Pulmonary artery endothelial cell (primary cell): ENCODE data around the gene PLAAT2. TPM values are rescaled to one million over a fixed set of nuclear protein-coding genes. Genes with fewer than 3 reads are reported as not detected.
"Not testable (repeated sequence)": the region's sequence is repeated elsewhere in the genome, so short reads cannot be mapped to it uniquely, and the experiment has no call there.

Experiments used
- DNase-seq: peaks from one replicate; pipeline ENCODE4 v3.0.0-alpha.2; 2011; ENCODE audit warnings: low read depth, low spot score
- total RNA-seq: library from RNA; depleted of rRNA; stranded (reverse); fragments of >200 nt; gene quantifications from 2 replicates; pipeline ENCODE4 v1.2.3, GENCODE V29; 2014

Gene PLAAT2
- not detected in 2 replicates for total RNA-seq

DNA sequence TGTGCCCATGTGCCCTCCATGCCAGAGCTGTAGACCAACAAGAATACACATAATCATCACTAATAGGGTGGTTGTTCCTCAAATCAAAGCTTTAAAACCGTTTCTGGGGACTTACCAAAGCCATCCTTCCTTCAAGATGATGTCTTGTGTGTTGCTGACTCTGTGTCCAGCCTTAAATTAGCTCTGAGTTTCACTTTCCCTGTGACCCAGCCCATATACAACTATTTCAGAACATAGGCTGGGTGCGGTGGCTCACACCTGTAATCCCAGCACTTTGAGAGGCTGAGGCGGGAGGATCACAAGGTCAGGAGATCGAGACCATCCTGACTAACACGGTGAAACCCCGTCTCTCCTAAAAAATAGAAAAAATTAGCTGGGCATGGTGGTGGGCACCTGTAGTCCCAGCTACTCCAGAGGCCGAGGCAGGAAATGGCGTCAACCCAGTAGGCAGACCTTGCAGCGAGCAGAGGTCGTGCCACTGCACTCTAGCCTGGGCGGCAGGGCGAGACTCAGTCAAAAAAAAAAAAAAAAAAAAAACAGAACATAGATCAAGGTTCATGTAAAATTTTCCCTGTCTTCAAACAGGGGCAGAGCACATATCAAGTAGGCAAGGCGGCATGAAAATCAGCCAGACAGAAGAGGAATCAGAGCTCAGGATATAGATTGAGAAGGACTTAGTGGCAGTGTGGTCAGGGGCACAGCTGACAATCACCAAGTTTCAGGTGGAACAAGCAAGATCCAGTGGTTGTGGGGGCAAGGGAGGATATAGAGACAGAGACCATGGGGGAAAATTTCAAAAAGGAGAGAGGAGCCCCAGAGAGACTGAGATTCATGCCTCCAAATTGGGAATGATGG lies at the start of gene PLAAT2:
Gene PLAAT2 (minus strand): TSS at position 179 of the 855 bp plus-strand sequence. CDS start 55 bp downstream, at position 124.
- DNase-seq: no peak

DNA sequence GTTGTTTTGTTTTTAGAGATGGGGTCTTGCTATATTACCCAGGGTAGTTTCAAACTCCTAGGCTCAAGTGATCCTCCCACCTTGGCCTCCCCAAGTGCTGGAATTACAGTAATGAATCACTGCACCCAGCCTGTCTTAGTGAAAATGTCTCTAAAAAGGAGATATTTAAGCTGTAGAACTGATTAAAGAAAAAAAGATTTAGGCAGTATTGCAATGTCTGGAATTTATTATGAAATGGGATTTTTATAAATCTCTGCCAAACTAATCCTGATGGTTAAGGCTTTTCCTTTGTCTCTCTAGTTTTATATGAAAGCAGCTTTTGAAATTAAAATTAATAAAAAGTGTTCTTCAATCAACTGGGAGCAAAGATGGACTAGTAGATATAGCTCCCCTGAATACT lies 49.0 kb upstream of the PLAAT2 start:
- DNase-seq: no peak

DNA sequence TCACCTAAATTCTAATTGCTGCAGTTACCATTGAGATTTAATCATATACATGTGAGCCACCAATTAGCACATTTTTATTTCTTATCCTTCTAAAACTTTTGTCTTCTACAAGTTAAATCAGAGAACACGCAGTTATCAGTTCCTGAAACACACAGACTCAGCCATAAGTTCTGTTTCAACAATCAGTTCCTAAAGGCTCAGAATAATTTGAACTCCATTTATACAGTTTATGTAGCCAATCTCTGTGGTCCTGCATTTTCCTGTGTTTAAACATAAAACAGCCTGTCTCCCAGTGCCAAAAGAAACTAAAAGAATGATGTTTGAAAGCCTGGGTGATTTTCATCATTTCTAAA lies 48.2 kb upstream of the PLAAT2 start:
- DNase-seq: no peak

DNA sequence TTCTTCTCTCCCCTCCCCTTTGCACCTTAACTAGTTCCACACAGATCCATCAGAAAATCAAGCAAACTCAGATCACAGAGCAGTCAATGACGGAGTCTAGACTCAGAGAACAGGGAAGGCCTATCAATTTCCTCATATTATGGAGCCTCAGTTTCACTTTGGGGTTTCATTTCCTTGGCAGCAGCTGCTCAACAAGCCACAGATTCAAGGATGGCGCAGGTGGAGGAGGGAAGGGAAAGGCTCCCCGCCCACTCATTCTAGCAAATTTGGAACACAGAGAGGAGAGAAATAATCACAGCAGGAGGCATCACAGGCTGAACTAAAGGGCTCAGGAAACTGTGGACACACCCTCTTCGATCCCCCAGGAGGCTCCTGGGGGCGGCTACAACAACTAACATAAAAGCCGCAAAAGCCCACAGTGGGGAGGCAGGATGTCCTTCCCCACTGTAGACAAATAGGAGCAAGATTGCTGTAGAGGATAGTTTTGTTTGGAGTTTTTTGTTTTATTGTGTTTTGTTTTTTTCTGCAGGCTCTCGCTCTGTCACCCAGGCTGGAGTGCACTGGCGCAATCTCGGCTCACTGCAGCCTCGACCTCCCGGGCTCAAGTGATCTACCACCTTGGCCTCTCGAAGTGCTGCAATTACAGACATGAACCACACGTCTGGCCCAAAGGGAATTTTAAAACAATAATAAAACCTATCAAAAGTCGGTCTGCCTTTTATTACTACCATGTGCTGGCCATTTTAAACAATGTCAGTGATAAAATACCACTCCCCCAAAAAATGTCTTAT lies 47.6 kb upstream of the PLAAT2 start:
- no peak for DNase-seq

DNA sequence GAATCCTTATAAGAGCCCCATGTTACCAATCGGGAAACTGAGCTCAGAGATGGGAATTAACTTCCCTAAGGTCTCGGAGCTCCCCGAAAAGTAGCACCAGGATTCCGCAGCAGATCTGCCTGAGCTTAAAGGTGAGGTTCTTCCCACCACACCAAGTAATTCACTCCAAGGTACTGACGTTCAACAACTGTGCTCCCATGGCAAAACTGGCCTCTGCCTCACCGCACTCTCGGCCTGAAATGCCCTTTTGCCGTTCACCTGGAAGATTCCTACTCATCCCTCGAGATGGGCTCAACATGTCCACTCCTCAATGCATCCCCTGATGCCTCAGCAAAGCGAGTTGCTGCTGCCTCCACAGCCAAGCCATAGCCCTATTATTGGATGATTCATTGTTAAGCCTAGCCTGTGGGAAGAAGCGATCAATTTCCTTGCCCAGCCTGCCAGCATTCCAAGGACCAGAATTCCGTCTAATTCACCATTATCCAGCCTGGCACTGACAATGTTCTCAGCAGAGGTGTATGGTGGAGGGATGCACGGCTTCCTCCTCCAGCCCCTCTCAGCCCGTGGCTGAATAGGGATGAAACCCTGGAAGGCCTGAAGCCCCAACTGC lies 46.9 kb upstream of the PLAAT2 start:
- no peak for DNase-seq

DNA sequence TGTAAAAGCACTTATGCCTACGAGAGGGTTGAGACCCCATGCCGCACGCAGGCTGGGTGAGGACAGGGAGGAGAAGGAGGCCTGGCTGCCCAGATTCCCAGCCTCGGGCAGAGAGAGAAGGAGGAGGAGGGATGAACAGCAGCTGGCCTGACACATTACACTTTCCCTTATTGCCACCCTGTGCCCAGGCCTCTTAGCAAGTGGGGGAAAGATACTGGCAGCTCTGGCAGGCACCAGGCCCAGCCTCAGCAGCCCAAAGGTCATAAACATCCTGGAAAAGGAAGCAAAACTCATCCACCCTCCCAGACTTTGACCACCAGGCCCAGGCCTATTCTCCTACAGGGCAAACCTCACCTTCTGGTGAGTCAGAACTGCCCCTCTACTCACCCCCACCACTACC lies 46.4 kb upstream of the PLAAT2 start:
- no peak for DNase-seq

DNA sequence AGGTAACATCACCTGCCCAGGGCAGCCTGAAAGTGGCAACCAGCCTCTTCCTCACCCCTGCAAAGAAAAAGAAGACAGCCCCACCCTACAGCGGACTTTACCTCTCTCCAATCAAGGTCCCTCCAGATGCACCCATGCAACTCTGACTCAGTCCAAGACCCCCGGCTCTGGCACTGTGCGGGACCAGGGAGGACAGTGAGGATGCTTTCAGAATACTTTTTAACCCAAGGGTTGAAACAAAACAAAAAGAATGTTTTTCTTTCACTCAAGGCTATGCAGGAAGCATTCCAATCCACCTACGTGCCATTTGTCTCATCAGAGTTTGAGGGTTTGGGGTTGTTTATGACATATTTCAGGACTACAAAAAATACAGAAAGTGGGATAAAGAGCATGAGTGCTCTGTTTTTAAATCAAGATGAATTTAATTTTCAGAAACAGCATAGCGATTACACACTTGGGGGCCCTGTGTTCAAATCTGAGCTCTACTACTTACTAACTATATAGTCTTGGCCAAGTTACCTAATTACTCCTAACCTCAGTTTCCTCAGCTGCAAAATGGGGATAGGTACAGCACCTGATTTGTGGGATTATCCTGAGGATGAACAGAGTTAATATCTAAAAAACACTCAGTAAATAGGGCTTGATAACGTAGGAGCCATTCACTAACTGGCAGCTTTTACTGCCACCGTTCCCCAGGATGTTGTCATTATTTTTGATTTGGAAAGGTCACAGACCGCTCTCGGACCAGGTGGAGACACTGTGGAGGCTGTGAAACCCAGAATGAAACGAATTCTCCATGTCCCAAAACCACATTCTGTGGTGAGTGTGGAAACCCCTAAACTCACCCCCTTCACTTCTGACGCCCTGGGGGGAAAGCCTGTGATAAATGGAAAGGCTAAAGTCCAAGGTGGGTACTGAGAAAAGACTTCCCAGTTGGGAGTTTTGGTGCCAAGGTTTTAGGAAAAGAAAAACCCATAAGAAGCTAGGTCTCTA lies 45.5 kb upstream of the PLAAT2 start:
- DNase-seq: no peak

DNA sequence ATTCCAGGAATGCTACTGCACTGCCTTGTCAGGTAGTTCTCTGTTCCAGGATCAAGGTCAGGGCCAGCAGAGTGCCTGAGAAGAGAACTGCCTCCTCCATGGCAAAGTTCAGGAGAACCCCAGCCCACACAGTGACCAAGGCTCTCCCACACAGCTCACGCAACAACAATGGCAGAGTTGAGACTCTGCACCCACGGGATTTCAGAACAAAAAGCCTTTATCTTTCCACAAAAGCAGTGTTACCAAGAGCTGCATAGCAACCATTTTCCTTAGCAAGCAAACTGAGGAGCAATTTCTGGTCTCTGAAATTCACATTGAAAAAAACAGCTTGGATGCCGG lies 40.0 kb upstream of the PLAAT2 start:
- DNase-seq: no peak

DNA sequence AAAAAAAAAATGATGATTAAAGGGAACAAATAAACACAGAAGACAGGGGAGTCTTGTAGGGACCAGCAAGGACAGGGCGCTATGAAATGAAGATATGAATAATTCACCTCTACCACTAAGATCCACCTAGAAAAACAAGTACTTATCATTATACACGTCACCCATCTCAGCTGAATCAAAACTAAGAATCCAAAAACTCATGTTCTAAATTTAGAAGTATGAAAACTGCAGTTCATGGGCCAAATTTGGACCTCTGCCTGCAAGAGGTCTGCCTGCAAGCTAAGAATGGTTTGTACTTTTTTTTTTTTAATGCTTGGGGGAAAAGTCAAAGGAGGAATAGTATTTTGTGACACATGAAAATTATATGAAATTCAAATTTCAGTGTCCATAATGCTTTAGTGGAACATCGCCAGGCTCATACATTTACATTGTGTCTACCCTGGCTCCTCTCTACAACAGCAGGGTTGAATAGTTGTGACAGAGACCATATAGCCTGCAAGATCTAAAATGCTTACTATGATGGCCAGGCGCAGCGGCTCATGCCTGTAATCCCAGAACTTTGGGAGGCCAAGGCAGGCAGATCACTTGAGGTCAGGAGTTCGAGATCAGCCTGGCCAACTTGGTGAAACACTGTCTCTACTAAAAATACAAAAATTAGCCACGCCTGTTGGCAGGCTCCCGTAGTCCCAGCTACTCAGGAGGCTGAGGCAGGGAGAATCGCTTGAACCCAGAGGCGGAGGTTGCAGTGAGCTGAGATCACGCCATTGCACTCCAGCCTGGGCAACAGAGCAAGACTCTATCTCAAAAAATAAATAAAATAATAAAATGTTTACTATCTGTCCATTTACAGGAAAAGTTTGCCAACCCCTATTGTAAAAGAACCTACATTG lies 39.4 kb upstream of the PLAAT2 start:
- not testable (repeated sequence) for DNase-seq

DNA sequence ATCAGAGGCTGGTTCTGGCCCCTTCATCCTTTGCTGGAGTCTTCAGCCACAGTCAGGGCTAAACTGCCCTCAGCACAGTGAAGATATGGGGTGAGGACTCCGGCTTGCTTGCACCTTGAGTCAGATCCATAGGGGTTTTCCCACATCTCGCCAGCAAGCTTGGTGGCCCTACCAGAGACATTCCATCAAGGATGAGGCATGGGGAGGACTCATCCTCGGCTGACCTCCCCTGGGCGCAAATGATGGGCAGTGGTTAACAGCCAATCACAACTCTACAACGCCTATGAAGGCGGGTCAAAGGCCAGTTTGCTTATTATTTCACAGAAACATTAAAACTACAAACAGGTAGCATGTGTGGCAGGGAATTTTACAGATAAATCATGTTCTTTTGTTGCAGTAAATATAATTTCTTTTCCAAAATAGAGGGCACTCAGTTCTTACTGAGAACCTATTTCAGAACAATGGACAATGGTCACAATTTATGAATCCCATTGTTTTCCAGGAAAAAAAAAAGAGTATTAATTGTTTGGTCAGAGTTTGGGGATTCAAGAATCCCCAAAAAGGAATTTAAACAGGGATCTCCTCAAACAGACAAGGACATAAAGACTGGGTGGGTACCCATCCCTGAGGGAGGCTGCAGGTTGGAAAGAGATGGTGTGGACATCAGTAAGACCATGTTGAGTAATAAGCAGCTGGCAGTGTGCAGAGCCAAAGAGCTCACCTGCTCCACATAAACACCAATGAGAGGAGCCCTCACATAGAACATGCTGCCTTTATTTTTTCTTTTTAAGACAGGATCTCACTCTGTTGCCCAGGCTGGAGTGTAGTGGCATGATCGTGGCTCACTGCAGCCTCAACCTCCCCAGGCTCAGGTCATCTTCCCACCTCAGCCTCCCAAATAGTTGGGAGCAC lies 36.3 kb upstream of the PLAAT2 start:
- DNase-seq: no peak

DNA sequence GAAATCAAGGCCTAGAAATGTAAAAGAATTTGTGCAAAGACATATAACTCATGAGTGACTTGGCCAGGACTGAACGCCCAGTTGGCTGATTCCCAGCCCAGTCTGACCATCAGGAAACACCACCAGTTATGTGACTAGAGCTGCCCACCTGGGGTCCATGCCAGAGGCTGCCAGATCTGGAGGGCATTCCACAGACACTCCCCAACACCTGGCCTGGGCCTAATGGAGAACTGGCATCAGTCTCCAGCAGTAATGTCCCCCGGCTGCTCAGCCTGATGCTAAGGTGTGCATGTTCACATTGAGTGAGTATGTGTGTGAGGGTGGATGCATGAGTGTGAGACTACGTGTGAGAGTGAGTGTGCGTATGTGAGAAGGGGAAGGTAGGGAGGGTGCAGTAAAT lies 35.4 kb upstream of the PLAAT2 start:
- DNase-seq: no peak

DNA sequence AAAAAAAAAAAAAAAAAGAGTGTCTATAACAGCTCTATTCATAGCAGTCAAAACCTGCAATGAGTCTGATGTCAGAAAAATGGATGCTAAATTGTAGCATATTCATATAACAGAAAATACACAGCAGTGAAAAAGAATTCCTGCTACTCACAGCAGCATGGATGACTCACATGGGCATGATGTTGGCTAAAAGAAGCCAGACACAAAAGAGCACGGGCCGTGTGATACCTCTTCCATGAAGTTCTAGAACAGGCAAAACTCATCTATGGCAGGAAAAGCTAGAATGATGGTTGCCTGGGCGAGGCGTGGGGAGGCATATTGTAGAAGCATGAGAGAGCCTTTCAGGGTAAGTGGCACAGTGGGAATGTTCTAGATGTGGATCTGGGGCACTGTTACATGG lies 32.1 kb upstream of the PLAAT2 start:
- DNase-seq: no peak

DNA sequence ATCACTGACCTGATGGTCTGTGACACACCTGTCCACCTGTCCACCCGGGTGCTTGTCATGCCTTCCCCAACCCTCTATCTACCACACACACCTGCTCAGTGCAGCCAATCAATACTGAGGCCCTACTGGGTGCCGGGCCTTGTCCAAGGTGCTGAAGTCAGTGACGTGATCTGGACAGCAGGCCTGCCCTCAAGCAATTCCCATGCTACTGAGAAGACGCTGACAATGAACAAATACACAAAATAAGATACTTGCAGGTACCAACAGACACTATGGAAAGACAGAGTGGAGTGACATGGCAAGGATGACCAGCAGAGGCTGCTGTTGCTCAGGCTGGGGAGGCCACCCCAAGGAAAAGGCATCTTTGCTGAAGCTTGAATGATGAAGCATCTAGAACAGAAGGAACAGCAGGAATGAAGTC lies 29.8 kb upstream of the PLAAT2 start:
- DNase-seq: no peak

DNA sequence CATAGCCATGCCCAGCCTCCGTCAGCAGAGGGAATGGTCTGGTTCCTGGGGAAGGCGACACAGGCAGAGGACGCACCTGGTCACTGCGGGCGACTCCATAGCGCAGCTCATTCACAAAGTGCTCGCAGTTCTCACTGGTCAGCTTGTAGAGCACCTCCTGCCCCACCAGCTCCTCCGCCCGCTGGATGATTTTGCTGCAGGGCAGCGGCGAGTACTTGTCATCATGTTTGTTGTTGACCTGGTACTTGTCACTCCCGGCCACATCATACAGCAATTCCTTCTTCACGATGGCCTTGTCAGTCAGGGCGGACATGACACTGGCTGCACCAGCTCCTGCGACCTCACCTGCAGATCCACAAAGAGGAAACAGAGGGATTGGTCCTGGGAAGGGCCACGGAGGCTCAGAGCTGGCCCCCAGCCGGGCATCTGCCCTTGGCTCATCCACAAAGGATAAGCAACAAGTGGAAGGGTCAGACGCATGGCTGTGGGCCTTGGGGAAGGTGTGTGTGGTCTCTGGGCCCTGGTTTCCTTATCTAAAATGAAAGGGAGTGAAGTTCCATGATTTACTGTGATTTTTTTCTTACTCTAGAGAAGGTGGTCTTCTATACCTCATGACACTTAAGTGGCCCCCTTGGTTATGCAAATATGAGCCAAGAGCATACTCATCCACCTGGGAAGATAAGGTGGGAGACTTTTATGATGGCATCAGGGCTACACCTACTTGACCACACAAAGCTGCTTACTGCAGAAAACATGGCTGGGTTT lies 27.0 kb upstream of the PLAAT2 start:
- no peak for DNase-seq

DNA sequence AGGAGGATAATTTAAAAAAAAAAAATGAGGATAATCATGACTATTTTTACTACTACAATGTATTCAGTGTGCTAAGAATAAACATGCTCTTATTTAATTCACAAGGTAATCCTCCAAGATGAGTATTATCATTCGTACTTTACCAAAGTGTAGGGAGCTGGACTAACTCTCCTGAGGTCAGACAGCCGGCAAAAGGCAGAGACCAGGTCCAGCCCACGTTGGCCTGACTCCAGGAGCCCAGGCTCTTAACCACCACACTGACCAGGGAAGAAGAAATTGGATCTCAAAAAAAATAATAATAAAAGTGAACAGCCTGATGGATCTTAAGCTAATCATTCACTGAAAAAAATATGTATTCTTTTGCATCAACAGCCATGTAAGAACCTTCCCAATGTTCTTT lies 25.8 kb upstream of the PLAAT2 start:
- no peak for DNase-seq

DNA sequence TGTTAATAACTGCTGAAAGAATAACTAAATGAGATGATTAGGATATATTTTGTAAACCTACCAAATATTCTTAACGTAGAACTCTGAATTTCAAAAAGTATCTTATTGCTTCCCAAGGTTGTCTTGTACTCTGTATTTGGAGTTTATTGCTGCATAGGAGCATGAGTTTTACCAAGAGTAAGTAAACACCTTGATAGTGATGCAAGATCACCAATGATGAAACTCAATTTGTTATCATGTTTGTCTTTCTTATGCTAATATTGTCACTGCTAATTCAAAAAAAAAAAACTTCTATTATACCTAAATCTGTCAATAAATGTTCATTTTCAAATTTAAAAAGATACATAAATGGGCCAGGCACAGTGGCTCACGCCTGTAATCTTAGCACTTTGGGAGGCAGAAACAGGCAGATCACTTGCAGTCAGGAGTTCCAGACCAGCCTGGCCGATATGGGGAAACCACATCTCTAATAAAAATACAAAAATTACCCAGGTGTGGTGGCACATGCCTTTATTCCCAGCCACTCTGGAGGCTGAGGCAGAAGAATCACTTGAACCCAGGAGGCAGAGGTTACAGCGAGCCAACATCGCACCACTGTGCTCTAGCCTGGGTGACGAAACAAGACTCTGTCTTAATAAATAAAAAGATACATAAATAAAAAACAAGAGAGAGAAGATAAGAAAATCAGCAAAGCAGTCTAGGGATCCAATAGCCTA lies 23.4 kb upstream of the PLAAT2 start:
- no peak for DNase-seq

DNA sequence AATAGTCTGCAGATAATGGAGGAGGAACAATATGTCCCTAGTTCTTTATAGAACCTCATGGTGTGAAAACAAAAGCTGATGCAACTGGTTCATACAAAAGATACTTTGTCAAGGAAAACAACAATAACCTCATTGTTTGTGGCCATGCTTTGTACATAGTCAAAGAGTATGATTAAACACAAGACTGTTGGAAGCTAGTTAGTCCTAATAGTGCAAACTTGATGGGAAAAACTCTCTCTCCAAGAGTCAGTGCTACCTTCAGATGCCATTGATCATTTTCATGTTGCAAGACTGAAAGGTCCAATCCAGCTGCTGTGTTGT lies 20.1 kb upstream of the PLAAT2 start:
- DNase-seq: no peak

DNA sequence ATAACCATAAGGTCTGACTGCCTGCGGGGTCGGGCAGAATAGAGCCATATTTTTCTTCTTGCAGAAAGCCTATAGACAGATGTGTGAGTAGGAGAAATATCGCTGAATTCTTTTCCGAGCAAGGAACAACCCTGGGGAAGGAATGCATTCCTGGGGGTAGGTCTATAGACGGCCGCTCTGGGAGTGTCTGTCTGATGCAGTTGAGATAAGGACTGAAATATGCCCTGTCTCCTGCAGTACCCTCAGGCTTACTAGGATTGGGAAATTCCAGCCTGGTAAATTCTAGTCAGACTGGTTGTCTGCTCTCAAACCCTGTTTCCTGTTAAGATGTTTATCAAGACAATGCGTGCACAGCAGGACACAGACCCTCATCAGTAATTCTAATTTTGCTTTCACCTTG lies 18.0 kb upstream of the PLAAT2 start:
- not testable (repeated sequence) for DNase-seq
